HG02938 (cell line): Measurements from ENCODE around the gene DIPK1B.

Experiments
- ATAC-seq: cut with Tn5 transposase; IDR thresholded peaks from one replicate; pipeline ENCODE4 v1.9.1; 2021; ENCODE audit warnings: mild to moderate bottlenecking, moderate library complexity; ENCODE audit not compliant: unreplicated experiment

The DIPK1B gene

DNA sequence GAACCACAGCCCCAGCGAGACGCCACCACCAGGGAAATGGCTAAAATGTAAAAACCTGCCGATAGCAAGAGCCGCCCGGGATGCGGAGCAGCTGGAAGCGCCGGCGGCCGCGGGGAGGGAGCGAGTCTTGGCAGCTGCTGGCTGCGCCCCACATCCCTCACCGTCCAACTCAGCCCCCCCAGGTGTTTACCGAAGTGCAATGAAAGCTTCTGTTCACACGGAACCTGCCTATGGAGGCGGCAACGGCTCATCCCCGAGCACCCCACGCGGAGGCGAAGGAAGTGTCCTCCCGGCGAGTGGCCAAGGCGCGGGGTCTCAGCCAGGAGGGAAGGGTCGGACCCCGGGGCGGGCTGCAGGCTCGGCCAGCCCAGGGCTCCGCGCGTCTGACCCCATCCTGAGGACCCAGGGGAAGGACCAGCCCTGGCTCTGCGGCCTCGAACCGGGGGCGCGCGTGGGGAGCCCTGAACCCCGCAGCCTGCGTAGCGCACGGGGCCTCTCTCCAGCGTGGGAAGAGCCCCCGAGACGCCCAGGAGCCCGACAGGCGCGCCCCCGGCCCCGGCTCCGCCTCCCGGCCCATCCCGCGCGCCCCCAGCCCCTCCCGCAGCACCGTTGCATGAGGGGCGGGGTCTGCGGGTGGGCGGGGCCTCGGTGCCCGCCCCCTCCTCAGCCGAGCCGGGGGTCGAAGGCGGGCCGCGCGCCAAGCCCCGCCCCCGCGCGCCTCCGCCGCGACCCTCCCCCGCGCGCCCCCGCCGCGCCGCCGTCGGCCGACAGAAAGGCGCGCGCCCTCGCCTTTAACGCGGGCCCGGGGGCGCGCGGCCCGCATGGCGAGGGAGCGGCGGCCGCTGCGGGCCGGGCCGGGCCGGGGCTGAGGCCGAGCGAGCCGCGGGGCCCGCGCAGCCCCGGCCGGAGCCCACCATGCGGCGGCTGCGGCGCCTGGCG lies at the start of gene DIPK1B:
DIPK1B (plus strand) TSS at position 822 of the 939 bp plus-strand sequence; CDS start at position 916, 94 bp downstream.
- ATAC-seq: no peak

DNA sequence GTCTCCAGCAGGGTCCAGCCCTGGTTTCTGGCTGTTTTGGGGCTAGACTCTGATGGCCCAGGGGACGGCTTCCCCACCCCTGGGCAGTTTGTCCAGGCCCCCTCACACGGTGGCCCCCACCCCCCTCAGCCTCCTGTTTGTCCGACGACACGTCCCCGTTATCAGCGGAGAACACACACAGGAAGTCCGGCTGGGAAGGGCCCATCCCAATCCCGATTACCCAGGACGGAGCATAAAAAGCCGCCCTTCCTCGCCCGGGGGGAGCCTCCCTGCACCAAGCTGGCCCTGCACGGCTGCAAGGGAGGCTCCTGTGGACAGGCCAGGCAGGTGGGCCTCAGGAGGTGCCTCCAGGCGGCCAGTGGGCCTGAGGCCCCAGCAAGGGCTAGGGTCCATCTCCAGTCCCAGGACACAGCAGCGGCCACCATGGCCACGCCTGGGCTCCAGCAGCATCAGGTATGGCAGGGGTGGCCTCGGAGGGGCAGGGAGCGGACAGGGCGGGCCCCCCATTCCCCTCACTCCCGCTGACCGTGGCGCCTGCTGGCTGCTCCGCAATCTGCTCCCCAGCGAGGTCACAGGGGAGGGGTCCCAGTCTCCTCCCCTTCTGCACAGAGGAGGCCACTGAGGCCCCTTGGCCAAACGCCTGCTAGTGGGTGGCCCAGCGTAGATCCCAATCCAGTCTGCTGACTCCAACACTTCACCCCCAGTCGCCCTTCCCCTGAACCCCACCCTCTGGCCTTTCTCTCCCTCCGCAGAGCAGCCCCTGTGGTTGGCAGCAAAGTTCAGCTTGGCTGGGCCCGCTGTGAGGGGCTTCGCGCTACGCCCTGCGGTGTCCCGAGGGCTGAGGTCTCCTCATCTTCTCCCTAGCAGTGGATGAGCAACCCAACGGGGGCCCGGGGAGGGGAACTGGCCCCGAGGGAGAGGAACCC lies 49.5 kb upstream of the DIPK1B start, which contains the start of gene EGFL7:
EGFL7 (plus strand) TSS at position 261 of the 926 bp plus-strand sequence. CDS start 5,367 bp downstream, outside the sequence.
- ATAC-seq: no peak

DNA sequence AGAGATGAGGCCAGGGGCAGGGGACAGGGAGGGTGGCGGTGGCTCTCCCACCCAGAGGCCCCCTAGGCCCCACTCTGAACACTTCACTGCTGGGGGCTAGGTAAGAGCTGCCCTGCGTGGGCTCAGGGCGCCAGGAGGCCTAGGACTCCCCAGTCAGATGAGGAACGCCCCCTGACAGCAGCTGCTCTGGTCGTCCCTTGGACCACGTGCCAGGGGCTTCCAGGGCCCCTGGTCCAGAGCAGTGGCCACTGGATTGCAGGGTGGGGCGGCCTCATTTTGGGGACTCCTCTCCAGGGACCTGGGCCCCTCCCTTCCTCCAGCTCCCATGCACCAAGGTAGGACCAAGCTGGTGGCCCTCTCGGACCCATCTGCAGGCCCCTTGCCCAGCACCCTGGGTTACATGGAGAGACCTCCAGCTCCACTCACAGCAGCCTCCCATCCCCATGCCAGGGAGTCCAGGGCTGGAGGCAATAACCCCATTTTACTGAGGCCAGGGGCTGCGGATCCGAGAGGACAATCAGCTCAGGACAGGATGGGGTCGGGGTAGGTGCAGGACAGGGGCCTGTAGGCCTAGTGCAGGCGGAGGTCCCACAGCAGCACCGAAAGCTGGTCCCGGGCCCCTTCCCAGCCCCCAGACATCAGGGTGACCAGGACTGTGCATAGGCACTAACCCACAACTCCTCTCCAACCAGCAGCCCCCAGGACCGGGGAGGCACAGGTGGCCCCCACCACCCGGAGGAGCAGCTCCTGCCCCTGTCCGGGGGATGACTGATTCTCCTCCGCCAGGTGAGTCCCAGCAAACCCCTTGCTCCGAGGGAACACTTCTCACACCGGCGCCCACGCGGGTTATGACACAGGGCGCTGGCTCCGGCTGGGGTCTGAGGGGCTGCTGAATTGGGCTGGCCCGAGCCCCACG lies 48.1 kb upstream of the DIPK1B start:
- no peak for ATAC-seq

DNA sequence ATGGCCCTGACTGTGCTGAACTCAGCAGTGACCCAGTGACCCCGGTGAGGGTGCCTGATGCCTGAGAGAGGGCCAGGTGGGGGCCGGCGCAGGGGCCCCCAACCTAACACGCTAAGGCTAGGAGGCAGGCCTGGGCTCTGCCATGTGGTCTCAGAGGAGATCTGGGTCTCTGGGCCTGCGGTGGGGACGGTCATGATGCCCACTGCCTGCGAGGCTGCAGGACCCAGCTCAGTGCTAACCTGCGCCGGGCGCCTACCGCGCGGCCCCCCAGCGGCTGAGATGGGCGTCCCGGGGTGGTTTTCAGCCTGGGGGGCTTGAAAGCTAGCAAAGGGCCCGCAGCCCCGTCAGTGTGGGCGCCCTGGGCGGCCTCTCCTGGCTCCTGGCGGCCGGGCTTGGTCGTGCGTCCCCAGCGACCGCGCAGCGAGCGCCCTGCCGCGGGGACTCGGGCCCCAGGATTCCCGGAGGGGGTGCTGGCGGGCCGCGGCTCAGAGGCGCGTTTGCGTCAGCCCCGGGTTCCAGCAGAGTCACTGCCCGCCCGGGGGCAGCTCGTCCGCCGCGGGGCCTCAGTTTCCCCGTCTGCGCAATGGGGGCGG lies 47.2 kb upstream of the DIPK1B start:
- ATAC-seq: no peak

DNA sequence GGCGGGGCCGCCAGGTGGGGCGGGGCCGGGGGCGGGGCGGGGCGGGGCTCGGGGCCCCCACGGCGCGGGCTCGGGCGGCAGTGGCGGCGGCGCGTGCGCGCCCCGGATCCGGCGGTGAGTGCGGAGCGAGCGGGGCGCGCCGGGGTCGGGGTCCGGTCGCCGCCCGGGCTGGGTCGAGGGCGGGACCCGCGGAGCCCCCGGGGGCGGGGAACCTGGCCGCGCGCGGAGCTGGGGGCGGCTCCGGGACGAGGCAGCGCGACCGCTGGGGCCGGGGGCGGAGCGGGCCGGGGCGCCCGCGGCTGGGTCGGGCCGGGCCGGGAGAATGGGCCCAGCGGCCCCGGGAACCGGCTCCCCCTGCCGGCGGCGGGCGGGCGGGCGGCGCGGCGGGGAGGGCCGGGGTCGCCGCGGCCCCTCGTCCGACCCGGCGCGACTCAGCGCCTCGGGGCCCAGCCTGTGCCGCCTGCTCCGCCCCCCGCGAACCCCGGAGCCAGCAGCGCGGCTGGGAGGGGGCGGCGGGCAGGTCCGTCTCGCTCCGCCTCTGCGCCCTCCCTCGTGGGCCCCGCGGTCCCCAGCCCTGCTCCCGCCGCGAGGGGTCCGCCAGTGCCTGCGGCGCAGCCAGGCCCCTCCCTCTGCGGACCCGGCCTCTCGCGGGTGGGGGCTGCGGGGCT lies 46.5 kb upstream of the DIPK1B start:
- no peak for ATAC-seq

DNA sequence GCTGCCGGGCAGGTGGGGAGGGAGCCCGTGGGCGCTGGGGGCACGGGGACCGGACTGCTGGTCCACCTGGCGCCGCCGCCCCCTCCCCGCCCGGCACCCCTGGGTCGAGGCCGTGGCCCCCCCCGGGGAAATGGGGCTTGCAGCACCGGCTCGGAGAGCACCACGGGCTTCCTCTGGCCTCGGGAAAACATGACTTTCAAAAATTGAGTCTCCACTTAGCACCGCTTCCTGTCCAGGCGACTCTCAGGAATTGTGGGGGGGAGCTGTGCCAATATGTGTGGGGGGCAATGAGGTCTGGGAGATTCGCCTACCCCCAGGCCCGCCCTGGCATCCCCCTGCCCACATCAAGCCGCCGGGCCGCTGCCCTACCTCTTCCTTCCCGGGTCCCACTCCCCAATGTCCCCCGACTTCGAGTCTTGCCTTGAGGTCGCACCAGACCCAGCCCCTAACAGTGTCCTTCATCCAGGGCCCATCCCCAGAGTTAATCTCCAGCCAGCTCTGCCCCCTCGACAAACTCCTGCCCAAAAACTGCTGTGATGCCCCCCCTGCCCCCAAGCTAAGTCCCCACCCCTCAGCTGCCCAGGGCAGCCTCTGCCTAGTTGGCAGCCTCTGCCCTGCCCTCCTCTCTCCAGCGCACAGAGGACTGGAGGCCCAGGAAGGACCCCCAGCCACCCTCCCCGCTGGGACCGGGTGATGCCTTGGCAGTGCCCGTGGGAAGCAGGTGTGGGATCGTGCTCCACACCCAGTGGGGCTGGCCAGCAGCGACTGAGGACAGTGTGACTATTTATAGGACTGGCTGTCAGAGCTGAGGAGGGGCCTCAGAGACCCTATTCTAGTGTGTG lies 45.8 kb upstream of the DIPK1B start:
- ATAC-seq: no peak

DNA sequence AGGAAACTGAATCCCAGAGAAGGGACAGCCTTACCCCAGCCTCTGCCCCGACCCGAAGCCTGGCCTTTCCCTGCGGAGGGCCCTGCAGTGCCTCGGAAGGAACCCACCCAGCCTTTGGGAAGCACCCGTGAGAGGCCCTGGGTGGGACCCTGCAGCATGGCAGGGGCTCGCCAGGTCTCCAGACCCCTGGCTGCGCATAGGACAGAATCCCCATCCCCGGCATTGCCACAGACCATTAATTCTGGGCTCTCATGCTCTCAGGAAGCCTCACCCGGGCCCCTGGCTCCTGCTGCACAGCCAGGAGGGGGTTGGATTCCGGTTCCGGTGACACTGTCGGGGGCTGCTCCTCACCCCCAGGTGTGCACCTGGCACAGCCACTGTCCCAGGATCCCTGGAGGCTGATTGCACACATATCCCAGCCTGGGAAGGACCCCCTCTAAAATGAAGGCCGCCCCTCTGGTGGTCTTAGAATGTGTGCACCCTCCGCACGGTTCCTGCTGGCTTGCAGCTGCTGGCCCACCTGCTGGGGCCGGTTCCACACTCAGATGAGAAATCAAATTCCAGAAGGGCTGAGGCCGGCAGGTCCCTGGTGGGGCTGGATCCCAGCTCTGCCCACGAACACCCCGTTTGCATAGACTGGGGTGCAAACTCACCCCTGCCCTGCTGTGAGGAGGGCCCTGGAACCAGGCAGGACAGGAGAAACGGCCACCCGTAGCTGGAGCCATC lies 45.0 kb upstream of the DIPK1B start:
- ATAC-seq: no peak

DNA sequence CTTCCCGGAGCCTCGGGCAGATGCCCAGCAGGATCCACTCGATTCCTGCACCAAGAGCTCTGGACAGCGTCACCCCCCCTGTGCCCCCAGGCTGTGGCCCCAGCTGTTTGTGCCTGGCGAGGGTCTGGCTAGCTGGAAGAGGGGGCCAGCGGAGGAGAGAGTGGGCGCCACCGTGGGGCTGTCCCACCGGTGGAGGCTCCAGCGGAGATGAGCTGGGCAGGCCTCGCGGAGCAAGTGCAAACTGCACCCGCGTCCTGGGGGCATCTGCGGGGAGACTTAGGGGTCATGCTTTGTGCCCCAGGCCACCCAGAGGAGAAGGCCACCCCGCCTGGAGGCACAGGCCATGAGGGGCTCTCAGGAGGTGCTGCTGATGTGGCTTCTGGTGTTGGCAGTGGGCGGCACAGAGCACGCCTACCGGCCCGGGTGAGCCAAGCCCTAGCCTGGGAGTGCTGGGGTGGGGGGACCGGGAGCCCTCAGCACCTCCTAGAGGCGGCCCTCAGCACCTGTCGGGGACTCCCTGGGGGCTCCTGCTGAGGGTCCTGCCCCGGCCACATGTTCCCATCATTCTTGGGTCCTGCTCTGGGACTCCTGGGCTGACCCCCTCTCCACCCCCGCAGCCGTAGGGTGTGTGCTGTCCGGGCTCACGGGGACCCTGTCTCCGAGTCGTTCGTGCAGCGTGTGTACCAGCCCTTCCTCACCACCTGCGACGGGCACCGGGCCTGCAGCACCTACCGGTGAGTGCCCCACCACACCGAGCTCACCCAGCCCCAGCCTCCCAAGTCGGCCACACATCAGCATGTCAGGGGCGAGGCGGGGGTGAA lies 44.2 kb upstream of the DIPK1B start:
- ATAC-seq: no peak

DNA sequence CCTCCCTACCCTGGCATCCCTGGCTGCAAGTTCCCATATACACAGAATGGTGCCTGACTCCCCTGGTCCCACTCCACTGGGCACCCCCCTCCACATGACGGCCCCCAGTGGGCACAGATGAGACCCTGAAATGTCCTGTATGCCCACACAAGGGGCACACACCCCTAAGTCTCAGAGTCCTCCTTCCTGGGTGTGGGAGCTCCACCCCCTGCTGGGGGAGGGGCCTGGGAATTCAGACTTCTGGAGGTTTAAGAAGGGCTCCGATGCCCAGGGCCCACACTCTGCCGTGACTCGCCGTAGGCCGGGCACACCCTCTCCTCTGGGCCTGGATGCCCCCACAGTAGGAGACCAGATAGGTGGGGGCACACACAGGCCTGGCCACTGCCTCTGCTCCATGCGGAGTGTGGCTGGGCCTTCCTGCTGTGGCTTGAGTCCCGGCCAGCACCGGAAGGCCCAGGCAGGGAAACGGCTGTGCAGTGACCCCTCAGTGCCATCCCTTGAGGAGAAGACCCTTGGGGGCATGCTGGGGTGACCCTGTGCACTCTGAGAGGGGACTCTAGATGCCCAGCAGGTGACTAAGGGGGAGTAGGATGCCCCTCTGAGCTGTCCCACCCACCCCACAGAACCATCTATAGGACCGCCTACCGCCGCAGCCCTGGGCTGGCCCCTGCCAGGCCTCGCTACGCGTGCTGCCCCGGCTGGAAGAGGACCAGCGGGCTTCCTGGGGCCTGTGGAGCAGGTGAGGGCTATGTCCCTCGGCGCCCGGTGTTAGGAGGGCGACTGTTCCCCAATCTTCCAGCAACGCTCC lies 43.2 kb upstream of the DIPK1B start:
- no peak for ATAC-seq

DNA sequence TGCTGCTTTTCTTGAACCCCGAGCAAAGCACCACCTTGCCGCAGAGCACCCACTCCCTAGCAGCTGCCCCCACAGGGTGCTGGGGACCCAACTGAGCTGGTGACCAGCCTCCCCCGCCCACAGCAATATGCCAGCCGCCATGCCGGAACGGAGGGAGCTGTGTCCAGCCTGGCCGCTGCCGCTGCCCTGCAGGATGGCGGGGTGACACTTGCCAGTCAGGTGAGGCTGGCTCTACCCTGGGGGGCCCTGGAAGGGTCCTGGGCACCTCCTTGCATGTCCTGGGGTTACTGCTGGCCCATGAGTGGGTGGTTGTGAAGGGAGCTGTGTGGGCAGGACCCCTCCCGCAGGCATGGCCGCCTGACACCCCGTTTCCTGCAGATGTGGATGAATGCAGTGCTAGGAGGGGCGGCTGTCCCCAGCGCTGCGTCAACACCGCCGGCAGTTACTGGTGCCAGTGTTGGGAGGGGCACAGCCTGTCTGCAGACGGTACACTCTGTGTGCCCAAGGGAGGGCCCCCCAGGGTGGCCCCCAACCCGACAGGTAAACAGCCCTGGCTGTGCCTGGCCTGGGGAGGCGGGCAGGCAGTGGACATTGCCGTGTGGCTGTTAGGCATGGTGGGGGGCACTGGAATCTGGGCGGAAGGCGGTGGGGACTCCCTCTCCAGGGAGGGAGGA lies 42.4 kb upstream of the DIPK1B start:
- no peak for ATAC-seq

DNA sequence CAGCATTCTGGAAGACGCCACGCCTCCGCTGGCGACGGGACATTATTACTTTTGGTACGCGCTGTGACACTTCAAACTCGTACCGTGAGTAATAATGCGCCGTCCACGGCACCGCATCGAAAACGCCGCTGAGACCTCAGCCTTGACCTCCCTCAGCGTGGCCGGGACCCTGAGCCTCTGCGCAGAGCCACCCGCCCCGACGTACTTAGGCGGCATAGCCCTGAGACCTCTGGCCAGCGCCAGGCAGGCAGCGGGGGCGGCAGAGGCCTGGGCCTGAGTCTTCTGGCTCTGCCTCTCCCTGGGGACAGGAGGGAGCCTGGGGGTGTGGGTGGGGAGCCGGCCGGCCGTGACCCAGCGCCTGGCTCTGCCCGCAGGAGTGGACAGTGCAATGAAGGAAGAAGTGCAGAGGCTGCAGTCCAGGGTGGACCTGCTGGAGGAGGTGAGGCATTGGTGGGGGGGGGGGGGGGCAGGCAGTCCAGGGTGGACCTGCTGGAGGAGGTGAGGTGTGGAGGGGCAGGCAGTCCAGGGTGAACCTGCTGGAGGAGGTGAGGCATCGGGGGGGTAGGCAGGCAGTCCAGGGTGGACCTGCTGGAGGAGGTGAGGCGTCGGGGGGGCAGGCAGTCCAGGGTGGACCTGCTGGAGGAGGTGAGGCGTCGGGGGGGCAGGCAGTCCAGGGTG lies 41.7 kb upstream of the DIPK1B start:
- no peak for ATAC-seq

DNA sequence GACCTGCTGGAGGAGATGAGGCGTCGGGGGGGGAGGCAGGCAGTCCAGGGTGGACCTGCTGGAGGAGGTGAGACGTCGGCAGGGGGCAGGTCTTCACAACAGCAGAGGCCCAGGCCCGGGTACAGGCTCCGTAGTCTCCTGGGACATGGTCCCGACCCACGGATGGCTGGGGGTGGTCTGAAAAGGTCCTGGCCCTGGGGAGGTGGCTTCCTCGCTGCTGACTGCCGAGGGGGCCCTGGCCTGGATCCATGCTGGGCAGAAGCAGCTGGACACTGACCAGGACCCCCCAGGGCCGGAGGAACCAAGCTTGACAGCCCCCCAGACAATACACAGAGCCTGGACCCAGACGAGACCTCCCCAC lies 41.1 kb upstream of the DIPK1B start:
- no peak for ATAC-seq

DNA sequence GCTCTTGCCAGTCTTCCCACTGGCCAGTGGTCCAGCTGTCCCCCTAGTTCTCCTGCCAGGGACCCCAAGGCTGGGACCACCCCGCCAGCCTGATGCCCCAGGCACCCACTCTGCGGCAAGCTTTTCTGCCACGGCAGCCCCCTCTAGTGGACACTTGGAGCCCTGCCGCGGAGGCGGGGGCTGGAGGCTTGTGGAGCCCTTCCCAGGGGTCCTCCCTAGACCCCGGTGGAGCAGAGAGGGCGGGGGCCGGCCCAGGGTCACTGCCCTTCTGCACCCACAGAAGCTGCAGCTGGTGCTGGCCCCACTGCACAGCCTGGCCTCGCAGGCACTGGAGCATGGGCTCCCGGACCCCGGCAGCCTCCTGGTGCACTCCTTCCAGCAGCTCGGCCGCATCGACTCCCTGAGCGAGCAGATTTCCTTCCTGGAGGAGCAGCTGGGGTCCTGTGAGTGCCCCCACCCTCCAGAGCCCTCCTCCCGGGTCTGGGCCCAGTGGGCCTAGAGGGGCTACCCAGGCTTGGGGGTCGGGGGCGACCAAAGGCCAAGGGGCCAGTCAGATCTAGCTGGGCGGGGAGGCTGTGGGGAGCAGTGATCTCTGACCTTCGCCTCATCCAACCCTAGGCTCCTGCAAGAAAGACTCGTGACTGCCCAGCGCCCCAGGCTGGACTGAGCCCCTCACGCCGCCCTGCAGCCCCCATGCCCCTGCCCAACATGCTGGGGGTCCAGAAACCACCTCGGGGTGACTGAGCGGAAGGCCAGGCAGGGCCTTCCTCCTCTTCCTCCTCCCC lies 40.5 kb upstream of the DIPK1B start:
- no peak for ATAC-seq

DNA sequence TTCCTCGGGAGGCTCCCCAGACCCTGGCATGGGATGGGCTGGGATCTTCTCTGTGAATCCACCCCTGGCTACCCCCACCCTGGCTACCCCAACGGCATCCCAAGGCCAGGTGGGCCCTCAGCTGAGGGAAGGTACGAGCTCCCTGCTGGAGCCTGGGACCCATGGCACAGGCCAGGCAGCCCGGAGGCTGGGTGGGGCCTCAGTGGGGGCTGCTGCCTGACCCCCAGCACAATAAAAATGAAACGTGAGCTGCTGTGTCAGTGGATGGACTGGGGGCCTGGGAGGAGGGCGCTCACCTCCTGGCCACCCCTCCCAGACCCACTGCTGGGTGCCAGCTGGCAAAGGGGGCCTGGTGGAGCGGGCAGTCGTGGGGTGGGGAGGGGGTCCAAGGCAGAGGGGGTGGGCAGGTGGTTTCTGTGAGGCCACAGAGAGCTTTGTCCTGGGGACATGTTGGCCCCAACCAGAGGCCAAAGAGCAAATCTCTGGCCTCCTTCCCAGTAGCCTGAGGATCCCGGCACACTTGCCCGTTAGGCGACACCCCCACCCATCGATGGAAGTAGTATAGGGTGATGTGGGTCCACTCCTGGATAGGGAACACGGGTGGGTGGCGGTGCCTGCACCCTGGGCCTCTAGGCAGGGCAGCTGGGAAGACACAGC lies 39.8 kb upstream of the DIPK1B start:
- no peak for ATAC-seq
